Osteoblast (primary cell): ENCODE measurements around the gene KRTAP5-3. TPM values are rescaled to one million over a fixed set of nuclear protein-coding genes. Genes with fewer than 3 reads are reported as not detected.
A peak's percentile ranks its signal among the peaks of the same experiment; 100 is the strongest.

Source experiments
- DNase-seq: peaks from one replicate; pipeline ENCODE4 v3.0.0; 2011; ENCODE audit warnings: low spot score, mixed read lengths; ENCODE audit not compliant: insufficient read length; ENCODE audit errors: missing footprints
- H2AFZ ChIP-seq: 2 replicates; pipeline ENCODE4 v1.6.0; 2011; ENCODE audit warnings: mild to moderate bottlenecking, low read length
- H3K27ac ChIP-seq: 2 replicates; pipeline ENCODE4 v1.5.1; 2011; ENCODE audit warnings: mild to moderate bottlenecking, low read depth, low read length, moderate library complexity
- H3K27me3 ChIP-seq: 2 replicates; pipeline ENCODE4 v1.6.0; 2012; ENCODE audit warnings: mild to moderate bottlenecking, control low read depth, inconsistent platforms, low read length, moderate library complexity; ENCODE audit not compliant: insufficient read depth
- H3K36me3 ChIP-seq: 2 replicates; pipeline ENCODE4 v1.5.1; 2011; ENCODE audit warnings: mild to moderate bottlenecking, low read length, control low read depth, moderate library complexity; ENCODE audit not compliant: insufficient read depth
- H3K4me1 ChIP-seq: 2 replicates; pipeline ENCODE4 v1.5.1; 2011; ENCODE audit warnings: mild to moderate bottlenecking, low read length, control low read depth, moderate library complexity; ENCODE audit not compliant: insufficient read depth
- H3K4me2 ChIP-seq: 2 replicates; pipeline ENCODE4 v1.6.0; 2011; ENCODE audit warnings: mild to moderate bottlenecking, low read length; ENCODE audit not compliant: insufficient read depth
- H3K4me3 ChIP-seq: fragments of 200-600 bp; sonication (generic); 3 replicates; pipeline ENCODE4 v1.5.1; 2012; ENCODE audit warnings: mild to moderate bottlenecking, low read length, inconsistent platforms; ENCODE audit not compliant: insufficient read depth
- H3K79me2 ChIP-seq: 2 replicates; pipeline ENCODE4 v1.6.0; 2012; ENCODE audit warnings: mild to moderate bottlenecking, low read length, control low read depth, inconsistent platforms; ENCODE audit not compliant: insufficient read depth
- H3K9me3 ChIP-seq: 2 replicates; pipeline ENCODE4 v1.5.1; 2011; ENCODE audit warnings: low read depth, low read length, control low read depth
- H4K20me1 ChIP-seq: 2 replicates; pipeline ENCODE4 v1.6.0; 2012; ENCODE audit warnings: mild to moderate bottlenecking, low read length, control low read depth; ENCODE audit not compliant: insufficient read depth
- CTCF ChIP-seq: IDR thresholded peaks from 2 replicates; pipeline ENCODE4 v1.5.1; 2011; ENCODE audit warnings: mild to moderate bottlenecking, low read depth, low read length, moderate library complexity; ENCODE audit errors: extremely low read depth
- total RNA-seq: library from RNA; depleted of rRNA; stranded (reverse); fragments of >200 nt; gene quantifications from 2 replicates; pipeline ENCODE4 v1.2.3, GENCODE V29; 2012

The KRTAP5-3 gene
- total RNA-seq, 1 donor, result not detected

GRCh38 chr11:1624621-1625020 lies 16.4 kb upstream of the KRTAP5-3 start:
- Histone ChIP-seq H3K4me2 (no peak overlapping the region), H4K20me1 (peaks cover 2% of the 10 kb centered on the region), H3K79me2 (no peaks in the 10 kb centered on the region), H3K27ac (no peak overlapping the region), H3K36me3 (no peaks in the 10 kb centered on the region), H3K4me1 (no peaks in the 10 kb centered on the region), H3K27me3 (peaks cover 34% of the 10 kb centered on the region), H2AFZ (no peak overlapping the region), H3K4me3 (no peak overlapping the region), H3K9me3 (no peaks in the 10 kb centered on the region)
- peak; percentile 65 for DNase-seq
- no peak for TF ChIP-seq CTCF

DNA sequence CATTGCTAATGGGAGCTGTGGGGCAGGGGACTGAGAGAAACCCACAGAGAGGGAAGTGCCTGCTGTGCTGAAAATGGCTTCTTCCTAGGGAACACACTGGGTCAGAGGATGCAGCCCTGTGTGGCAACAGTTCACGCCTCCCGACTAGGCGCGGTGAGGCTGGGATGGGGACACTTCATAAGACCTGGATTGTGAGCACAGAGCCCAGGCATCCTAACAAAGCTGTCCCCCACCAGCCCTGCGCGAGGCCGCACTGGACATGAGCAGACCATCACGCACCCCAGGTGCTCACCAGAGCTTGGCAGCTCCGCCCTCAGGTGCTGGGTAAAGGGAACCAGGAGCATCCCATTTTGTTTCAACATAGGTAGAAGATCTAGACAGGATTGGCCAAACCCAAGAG lies 15.5 kb upstream of the KRTAP5-3 start:
- Histone ChIP-seq H2AFZ (no peak overlapping the region), H3K4me1 (no peaks in the 10 kb centered on the region), H4K20me1 (no peaks in the 10 kb centered on the region), H3K27ac (no peak overlapping the region), H3K27me3 (peaks cover 27% of the 10 kb centered on the region), H3K4me3 (no peak overlapping the region), H3K79me2 (no peaks in the 10 kb centered on the region), H3K9me3 (no peaks in the 10 kb centered on the region), H3K4me2 (no peak overlapping the region), H3K36me3 (no peaks in the 10 kb centered on the region)
- peak; percentile 53 for DNase-seq
- TF ChIP-seq CTCF, result no peak

DNA sequence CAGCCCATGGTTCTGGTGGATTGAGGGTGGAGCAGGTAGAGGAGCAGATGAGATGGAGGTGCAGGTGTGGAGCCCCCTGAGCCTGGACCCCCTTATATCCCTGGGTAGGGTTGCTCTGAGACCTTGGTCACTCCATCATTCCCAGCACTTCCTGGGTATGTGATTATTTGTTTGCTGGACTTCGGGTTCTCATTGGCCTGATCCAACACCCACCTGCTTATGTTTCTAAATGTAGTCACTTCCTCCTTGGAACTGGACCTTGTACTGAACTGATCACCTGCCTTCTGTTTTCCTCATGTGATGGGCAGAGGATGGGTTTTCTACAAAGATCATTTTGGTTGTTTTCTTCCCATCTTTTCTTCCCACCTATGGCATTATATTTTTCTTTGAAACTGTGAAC lies 13.8 kb upstream of the KRTAP5-3 start, which contains the start of gene KRTAP5-4:
Gene KRTAP5-4, minus strand, starts transcription at position 53 of the 400 bp plus-strand sequence. Its CDS starts 45 bp downstream, at position 8.
- peak; percentile 51 for DNase-seq
- Histone ChIP-seq H3K79me2 (no peaks in the 10 kb centered on the region), H2AFZ (no peak within 1 kb of the TSS), H3K4me2 (no peak within 1 kb of the TSS), H3K36me3 (no peaks in the 10 kb centered on the region), H3K27ac (no peak within 1 kb of the TSS), H4K20me1 (no peaks in the 10 kb centered on the region), H3K4me1 (no peaks in the 10 kb centered on the region), H3K27me3 (peaks cover 12% of the 10 kb centered on the region), H3K4me3 (no peak within 1 kb of the TSS), H3K9me3 (no peaks in the 10 kb centered on the region)
- TF ChIP-seq CTCF, result no peak

GRCh38 chr11:1619449-1619848 lies 11.2 kb upstream of the KRTAP5-3 start:
- Histone ChIP-seq H3K79me2 (no peaks in the 10 kb centered on the region), H3K4me1 (no peaks in the 10 kb centered on the region), H3K4me2 (no peak overlapping the region), H4K20me1 (no peaks in the 10 kb centered on the region), H3K9me3 (no peaks in the 10 kb centered on the region), H2AFZ (peak overlapping the region; percentile 20), H3K4me3 (no peak overlapping the region), H3K27ac (no peak overlapping the region), H3K36me3 (no peaks in the 10 kb centered on the region), H3K27me3 (peaks cover 20% of the 10 kb centered on the region)
- no peak for DNase-seq
- TF ChIP-seq CTCF, result no peak
